IgD-negative memory B cell (primary cell): ENCODE data around the gene CEBPZOS. TPM values are rescaled to one million over a fixed set of nuclear protein-coding genes. Genes with fewer than 3 reads are reported as not detected.
A peak's percentile ranks its signal among the peaks of the same experiment; 100 is the strongest.

Experiments used
- H3K27ac Mint-ChIP-seq, 3 donors: one replicate each; pipeline ENCODE4 v1.8.0; 2020 to 2022; ENCODE audit warnings: mild to moderate bottlenecking in 3 of 3, mixed read lengths in 3 of 3, moderate library complexity in 1 of 3
- H3K27me3 Mint-ChIP-seq: one replicate; pipeline ENCODE4 v1.8.0; 2021; ENCODE audit warnings: mixed read lengths
- H3K36me3 Mint-ChIP-seq: one replicate; pipeline ENCODE4 v1.8.0; 2020; ENCODE audit warnings: mild to moderate bottlenecking, mixed read lengths
- H3K4me1 Mint-ChIP-seq, 3 donors: one replicate each; pipeline ENCODE4 v1.8.0; 2020 to 2022; ENCODE audit warnings: mixed read lengths in 3 of 3, mild to moderate bottlenecking in 1 of 3
- H3K4me3 Mint-ChIP-seq, 4 donors: one replicate each; pipeline ENCODE4 v1.8.0; 2020 to 2022; ENCODE audit warnings: mild to moderate bottlenecking in 4 of 4, mixed read lengths in 4 of 4, moderate library complexity in 3 of 4
- H3K9me3 Mint-ChIP-seq, 3 donors: one replicate each; pipeline ENCODE4 v1.8.0; 2020 to 2021; ENCODE audit warnings: mixed read lengths in 3 of 3, mild to moderate bottlenecking in 1 of 3
- polyA plus RNA-seq: library from polyadenylated mRNA; unstranded; fragments of 300-500 nt; fragmentation: Illumina TruSeq; gene quantifications from one replicate; pipeline ENCODE4 v1.2.3, GENCODE V29; 2021

CEBPZOS gene
- polyA plus RNA-seq, 1 donor from 2014 or later, result 38.8 TPM

DNA sequence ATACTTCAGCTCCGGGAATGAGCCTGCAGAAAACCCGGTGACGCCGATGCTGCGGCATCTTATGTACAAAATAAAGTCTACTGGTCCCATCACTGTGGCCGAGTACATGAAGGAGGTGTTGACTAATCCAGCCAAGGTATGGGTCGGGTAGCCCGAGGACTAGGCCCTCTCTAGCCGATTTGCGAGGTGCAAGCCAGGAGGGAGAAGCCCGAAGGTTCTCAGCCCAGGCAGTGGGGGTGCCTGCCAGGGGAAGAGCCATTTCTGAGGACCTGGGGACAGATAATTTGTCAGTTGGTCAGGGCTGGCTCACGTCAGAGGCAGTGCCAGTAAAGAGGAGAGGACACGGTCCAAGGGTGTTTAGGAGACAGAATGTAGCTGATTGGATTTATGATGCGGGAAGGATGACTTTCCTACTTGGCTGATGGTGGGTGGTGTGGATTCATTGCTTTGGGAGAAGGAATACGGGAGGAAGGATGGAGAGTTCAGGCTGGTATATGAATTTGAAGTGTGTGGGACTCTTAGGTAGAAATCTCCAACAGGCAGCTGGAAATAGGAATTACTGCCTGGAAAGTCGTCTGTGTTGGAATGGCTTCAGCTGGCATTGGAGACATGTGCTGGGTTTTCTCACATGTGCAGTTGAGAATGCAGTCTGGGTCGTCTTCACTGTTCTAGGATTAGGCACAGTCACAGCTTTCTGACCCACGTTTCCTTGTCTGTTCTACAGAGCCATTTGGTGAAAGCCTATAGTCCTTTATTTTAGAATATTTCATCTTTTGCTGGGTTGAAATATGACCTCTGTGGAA is 36.0 kb downstream of the CEBPZOS start:
- Mint-ChIP-seq H3K36me3 (peaks cover 4% of the 10 kb centered on the region), H3K27me3 (no peaks in the 10 kb centered on the region), H3K9me3 (no peaks in the 10 kb centered on the region), H3K4me3 (no peak overlapping the region), H3K4me1 (peaks cover 10 to 18% (median 12%) of the 10 kb centered on the region in 3 donors), H3K27ac (no peak overlapping the region)

DNA sequence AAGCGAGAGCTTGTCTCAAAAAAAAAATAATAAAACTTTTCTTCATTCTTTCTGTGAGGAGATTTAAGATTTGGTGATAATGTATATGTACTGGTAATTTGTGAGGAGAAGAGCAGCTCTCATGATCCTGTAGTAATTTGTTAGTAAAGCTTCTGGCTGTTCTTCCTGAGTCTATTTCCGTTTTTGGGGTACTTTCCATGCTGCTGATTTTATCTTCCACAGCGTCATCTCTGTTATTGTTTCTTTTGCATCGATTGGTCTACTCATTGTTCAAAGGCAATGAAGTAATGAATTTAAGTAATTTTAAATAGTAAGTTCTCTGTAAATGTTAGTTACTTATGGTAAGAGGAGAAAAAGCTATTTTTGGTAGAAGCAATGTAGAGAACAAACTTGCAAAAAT is 47.1 kb downstream of the CEBPZOS start:
- Mint-ChIP-seq H3K36me3 (peaks cover 6% of the 10 kb centered on the region), H3K27me3 (no peaks in the 10 kb centered on the region), H3K4me1 (peaks cover 0 to 4% (median 2%) of the 10 kb centered on the region in 3 donors), H3K27ac (peak overlapping the region in 2 of 3 donors; percentile 23 to 79), H3K4me3 (no peak overlapping the region), H3K9me3 (no peaks in the 10 kb centered on the region)

GRCh38 chr2:37244017-37244416 is 47.7 kb downstream of the CEBPZOS start:
- Mint-ChIP-seq H3K4me1 (peaks cover 0 to 4% (median 2%) of the 10 kb centered on the region in 3 donors), H3K27ac (peak overlapping the region in 2 of 3 donors; percentile 5 to 23), H3K36me3 (peaks cover 6% of the 10 kb centered on the region), H3K27me3 (no peaks in the 10 kb centered on the region), H3K4me3 (no peak overlapping the region), H3K9me3 (no peaks in the 10 kb centered on the region)

GRCh38 chr2:37244755-37245154 is 48.5 kb downstream of the CEBPZOS start:
- Mint-ChIP-seq H3K27me3 (no peaks in the 10 kb centered on the region), H3K4me1 (peaks cover 0 to 4% (median 2%) of the 10 kb centered on the region in 3 donors), H3K36me3 (peaks cover 4% of the 10 kb centered on the region), H3K27ac (peak overlapping the region in 1 of 3 donors; percentile 8), H3K9me3 (no peaks in the 10 kb centered on the region), H3K4me3 (no peak overlapping the region)

GRCh38 chr2:37246205-37246604 is 49.9 kb downstream of the CEBPZOS start:
- H3K27ac Mint-ChIP-seq, result no peak overlapping the region

GRCh38 chr2:37250869-37251740 is 54.8 kb downstream of the CEBPZOS start:
- peaks cover 3% of the 10 kb centered on the region for H3K36me3 Mint-ChIP-seq
- no peaks in the 10 kb centered on the region for H3K27me3 Mint-ChIP-seq
- no peak overlapping the region for H3K4me3 Mint-ChIP-seq
- no peaks in the 10 kb centered on the region for H3K9me3 Mint-ChIP-seq
- no peak overlapping the region for H3K27ac Mint-ChIP-seq
- H3K4me1 Mint-ChIP-seq, result peaks cover 0 to 2% (median under 1%) of the 10 kb centered on the region in 3 donors

More at GRCh38 chr2:37246205-37246604, 49.9 kb downstream of the CEBPZOS start:
- no peaks in the 10 kb centered on the region for H3K27me3 Mint-ChIP-seq
- H3K9me3 Mint-ChIP-seq, result no peaks in the 10 kb centered on the region
- no peak overlapping the region for H3K4me3 Mint-ChIP-seq
- H3K36me3 Mint-ChIP-seq, result peaks cover 4% of the 10 kb centered on the region
- H3K4me1 Mint-ChIP-seq, result peaks cover 0 to 2% (median 2%) of the 10 kb centered on the region in 3 donors

Other genes with a start within 250 kb of the CEBPZOS start
- 12.2 TPM for gene STRN, start 230.0 kb upstream of the CEBPZOS start, polyA plus RNA-seq
- 11.0 TPM for gene HEATR5B, start 112.1 kb upstream of the CEBPZOS start, polyA plus RNA-seq
- gene GPATCH11, start 112.0 kb upstream of the CEBPZOS start, polyA plus RNA-seq, result 19.6 TPM
- gene EIF2AK2, start 39.5 kb upstream of the CEBPZOS start, polyA plus RNA-seq, result 40.0 TPM
- gene SULT6B1, start 7.8 kb upstream of the CEBPZOS start, polyA plus RNA-seq, result not detected
- 19.1 TPM for gene CEBPZ, start 35.1 kb downstream of the CEBPZOS start, polyA plus RNA-seq
- 10.9 TPM for gene NDUFAF7, start 35.2 kb downstream of the CEBPZOS start, polyA plus RNA-seq
- 51.2 TPM for gene PRKD3, start 128.3 kb downstream of the CEBPZOS start, polyA plus RNA-seq
- gene QPCT, start 148.1 kb downstream of the CEBPZOS start, polyA plus RNA-seq, result 1.8 TPM